H1 (cell line): Measurements from ENCODE around the gene ERG28. TPM values are rescaled to one million over a fixed set of nuclear protein-coding genes. Genes with fewer than 3 reads are reported as not detected.

Experiments
- CREB1 ChIP-seq: IDR thresholded peaks from 2 replicates; pipeline ENCODE4 v1.6.1; 2012; ENCODE audit warnings: inconsistent platforms
- FOSL1 ChIP-seq: IDR thresholded peaks from 2 replicates; pipeline ENCODE4 v1.6.1; 2011; ENCODE audit warnings: mild to moderate bottlenecking, low read depth, low read length, moderate library complexity; ENCODE audit not compliant: insufficient read depth
- GABPA ChIP-seq: IDR thresholded peaks from 2 replicates; pipeline ENCODE4 v1.6.1; 2011; ENCODE audit warnings: mild to moderate bottlenecking, low read length, moderate library complexity, borderline replicate concordance; ENCODE audit not compliant: insufficient read depth
- GTF2F1 ChIP-seq: IDR thresholded peaks from 2 replicates; pipeline ENCODE4 v1.6.1; 2012; ENCODE audit warnings: low read depth, low read length, improper control_type of control experiment, borderline replicate concordance
- HDAC6 ChIP-seq: IDR thresholded peaks from one replicate; pipeline ENCODE4 v1.7.1; 2012; ENCODE audit warnings: low read depth, mild to moderate bottlenecking, inconsistent platforms, low read length, moderate library complexity
- NANOG ChIP-seq: IDR thresholded peaks from 2 replicates; pipeline ENCODE4 v1.6.1; 2011; ENCODE audit warnings: low read length, low read depth, mild to moderate bottlenecking, inconsistent platforms; ENCODE audit not compliant: insufficient read depth, poor library complexity, severe bottlenecking
- RBBP5 ChIP-seq: IDR thresholded peaks from 2 replicates; pipeline ENCODE4 v1.7.1; 2012; ENCODE audit warnings: low read depth, mild to moderate bottlenecking, inconsistent platforms, low read length, moderate library complexity, borderline replicate concordance
- RXRA ChIP-seq: IDR thresholded peaks from 2 replicates; pipeline ENCODE4 v1.6.1; 2011; ENCODE audit warnings: low read depth, mild to moderate bottlenecking, low read length, moderate library complexity; ENCODE audit not compliant: insufficient read depth
- SAP30 ChIP-seq: fragments of 300-600 bp; sonication (generic); IDR thresholded peaks from 2 replicates; pipeline ENCODE4 v1.7.1; 2012; ENCODE audit warnings: low read length, moderate library complexity, mild to moderate bottlenecking, inconsistent platforms; ENCODE audit not compliant: insufficient read depth, insufficient replicate concordance
- polyA plus RNA-seq, 7 experiments: library from polyadenylated mRNA; depleted of rRNA in 3 of 7; stranded (reverse) in 5 of 7; unstranded in 2 of 7; fragments of >200 nt in 5 of 7; fragments of 200-250 nt in 2 of 7; gene quantifications; 1 replicate in 5 of 7; 2 replicates in 1 of 7; 4 replicates in 1 of 7; pipeline versions ENCODE4 v1.2.1 to v1.2.3, GENCODE V29; 2011 to 2013; ENCODE audit warnings: missing spikeins in 2 of 7, mixed read lengths in 2 of 7
- total RNA-seq: library from RNA; stranded (reverse); fragmentation: NEBNext Ultra II Directional; extraction: Animal tissue kit (Norgen Biotek cat#: 25700); gene quantifications from 2 replicates; pipeline ENCODE4 v1.2.1, GENCODE V29; 2021
- TF ChIP-seq, protein P1 (sequence below): IDR thresholded peaks from 2 replicates; pipeline ENCODE4 v1.6.1; 2011; ENCODE audit warnings: low read length, improper control_type of control experiment

The ERG28 gene
- total and polyA plus RNA-seq, 2 of the 8 experiments (the other 6 are each of a cell fraction or from before 2014, with no cell fraction given) = 32.6 to 56.7 TPM

DNA sequence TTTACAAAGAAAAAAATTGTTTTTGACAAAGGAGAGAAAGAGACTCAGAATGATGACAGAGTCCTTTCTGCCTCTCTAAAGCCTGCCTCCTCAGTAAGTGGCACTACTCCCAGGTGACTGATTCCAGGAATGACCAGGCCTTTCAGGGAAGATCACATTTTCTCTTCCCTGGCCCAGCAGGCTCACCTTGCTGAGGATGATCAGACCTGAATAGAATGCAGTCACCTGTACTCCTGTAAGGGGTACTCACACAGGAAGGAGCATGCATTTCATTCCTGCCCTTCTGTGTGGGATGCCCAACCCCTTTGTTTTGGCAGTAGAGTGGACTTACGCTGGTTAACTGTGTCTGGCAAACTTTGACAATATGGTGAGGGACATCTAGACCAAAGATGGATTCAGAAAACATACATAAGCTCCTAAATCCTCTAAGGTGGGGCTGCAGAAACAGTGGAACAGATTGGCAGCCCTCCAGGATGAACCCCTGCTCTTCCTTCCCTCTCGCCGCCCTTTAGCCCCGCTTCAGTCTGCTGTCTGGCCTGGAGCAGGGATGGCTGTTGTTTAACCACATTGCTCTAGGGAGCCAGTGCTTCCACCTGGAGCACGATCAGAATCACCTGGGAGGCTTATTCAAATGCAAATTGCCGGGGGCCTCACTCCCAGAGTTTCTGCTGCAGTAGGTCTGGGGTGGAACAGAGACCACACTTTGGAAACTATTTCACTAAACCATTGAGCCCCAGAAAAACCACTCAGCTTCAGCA lies 29.8 kb downstream of the ERG28 start (continued):
- TF ChIP-seq, protein P1, sequence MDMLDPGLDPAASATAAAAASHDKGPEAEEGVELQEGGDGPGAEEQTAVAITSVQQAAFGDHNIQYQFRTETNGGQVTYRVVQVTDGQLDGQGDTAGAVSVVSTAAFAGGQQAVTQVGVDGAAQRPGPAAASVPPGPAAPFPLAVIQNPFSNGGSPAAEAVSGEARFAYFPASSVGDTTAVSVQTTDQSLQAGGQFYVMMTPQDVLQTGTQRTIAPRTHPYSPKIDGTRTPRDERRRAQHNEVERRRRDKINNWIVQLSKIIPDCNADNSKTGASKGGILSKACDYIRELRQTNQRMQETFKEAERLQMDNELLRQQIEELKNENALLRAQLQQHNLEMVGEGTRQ = no peak
- TF ChIP-seq SAP30 (no peak), NANOG (peak; percentile 63), RBBP5 (no peak), RXRA (no peak), CREB1 (no peak), HDAC6 (no peak), FOSL1 (no peak), GTF2F1 (0 out of 2 replicates have a peak, but pooled peaks have one; percentile 9), GABPA (no peak)
- TF ChIP-seq, all 59 proteins: peak for 17
